IMR-90 (cell line): ENCODE results near the gene TCEA2.

Experiments
- BHLHE40 ChIP-seq: fragments of 150-350 bp; IDR thresholded peaks from 2 replicates; pipeline ENCODE4 v1.6.1; 2016; ENCODE audit warnings: mild to moderate bottlenecking, low read depth, low read length
- CEBPB ChIP-seq: IDR thresholded peaks from 2 replicates; pipeline ENCODE4 v1.6.1; 2012; ENCODE audit warnings: low read depth, low read length, improper control_type of control experiment
- MAZ ChIP-seq: IDR thresholded peaks from 2 replicates; pipeline ENCODE4 v1.6.1; 2012; ENCODE audit warnings: low read depth, mild to moderate bottlenecking, low read length, improper control_type of control experiment, moderate library complexity, borderline replicate concordance
- POLR2A ChIP-seq: IDR thresholded peaks from 2 replicates; pipeline ENCODE4 v1.6.1; 2012; ENCODE audit warnings: mild to moderate bottlenecking, low read depth, low read length
- RAD21 ChIP-seq: IDR thresholded peaks from 2 replicates; pipeline ENCODE4 v1.6.1; 2012; ENCODE audit warnings: low read length, improper control_type of control experiment
- RCOR1 ChIP-seq: IDR thresholded peaks from 2 replicates; pipeline ENCODE4 v1.6.1; 2012; ENCODE audit warnings: mild to moderate bottlenecking, low read length, improper control_type of control experiment; ENCODE audit not compliant: insufficient replicate concordance
- TF ChIP-seq, protein P1 (sequence below): conservative IDR thresholded peaks from 2 replicates; pipeline ENCODE4 v1.5.1; 2012; ENCODE audit warnings: mild to moderate bottlenecking, low read depth, low read length, improper control_type of control experiment
- TF ChIP-seq, protein P2 (sequence below): fragments of 150-350 bp; IDR thresholded peaks from 2 replicates; pipeline ENCODE4 v1.6.1; 2017; ENCODE audit warnings: mild to moderate bottlenecking, antibody characterized with exemption, low read length, low read depth

DNA sequence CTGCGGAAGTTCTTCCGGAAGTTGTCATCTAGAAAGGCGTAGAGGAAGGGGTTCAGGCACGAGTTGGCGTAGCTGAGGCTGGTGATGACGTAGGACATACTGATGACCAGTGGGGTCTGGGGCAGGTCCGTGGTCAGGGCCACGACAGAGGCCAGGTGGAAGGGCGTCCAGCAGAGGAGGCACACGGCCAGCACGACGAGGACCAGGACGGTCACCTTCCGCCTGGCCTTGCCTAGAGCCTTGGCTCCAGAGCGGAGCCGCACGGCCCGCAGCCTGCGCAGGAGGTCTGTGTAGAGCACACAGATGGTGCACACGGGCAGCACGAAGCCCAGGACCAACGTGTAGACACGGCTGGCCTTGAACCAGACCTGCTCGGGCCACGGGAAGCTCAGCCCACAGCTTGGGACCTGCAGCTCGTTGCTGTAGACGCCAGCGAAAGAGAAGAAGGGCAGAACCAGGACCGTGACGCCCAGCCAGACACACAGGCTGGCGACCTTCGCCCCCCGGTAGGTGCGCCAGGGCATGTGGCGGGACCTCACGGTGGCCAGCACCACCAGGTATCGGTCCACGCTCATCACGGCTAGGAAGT, 42.9 kb downstream of the TCEA2 start:
- TF ChIP-seq RAD21 (no peak), POLR2A (no peak), BHLHE40 (no peak), RCOR1 (no peak), MAZ (no peak), CEBPB (no peak)
- TF ChIP-seq, protein P1, sequence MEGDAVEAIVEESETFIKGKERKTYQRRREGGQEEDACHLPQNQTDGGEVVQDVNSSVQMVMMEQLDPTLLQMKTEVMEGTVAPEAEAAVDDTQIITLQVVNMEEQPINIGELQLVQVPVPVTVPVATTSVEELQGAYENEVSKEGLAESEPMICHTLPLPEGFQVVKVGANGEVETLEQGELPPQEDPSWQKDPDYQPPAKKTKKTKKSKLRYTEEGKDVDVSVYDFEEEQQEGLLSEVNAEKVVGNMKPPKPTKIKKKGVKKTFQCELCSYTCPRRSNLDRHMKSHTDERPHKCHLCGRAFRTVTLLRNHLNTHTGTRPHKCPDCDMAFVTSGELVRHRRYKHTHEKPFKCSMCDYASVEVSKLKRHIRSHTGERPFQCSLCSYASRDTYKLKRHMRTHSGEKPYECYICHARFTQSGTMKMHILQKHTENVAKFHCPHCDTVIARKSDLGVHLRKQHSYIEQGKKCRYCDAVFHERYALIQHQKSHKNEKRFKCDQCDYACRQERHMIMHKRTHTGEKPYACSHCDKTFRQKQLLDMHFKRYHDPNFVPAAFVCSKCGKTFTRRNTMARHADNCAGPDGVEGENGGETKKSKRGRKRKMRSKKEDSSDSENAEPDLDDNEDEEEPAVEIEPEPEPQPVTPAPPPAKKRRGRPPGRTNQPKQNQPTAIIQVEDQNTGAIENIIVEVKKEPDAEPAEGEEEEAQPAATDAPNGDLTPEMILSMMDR, result no peak
- TF ChIP-seq, protein P2, sequence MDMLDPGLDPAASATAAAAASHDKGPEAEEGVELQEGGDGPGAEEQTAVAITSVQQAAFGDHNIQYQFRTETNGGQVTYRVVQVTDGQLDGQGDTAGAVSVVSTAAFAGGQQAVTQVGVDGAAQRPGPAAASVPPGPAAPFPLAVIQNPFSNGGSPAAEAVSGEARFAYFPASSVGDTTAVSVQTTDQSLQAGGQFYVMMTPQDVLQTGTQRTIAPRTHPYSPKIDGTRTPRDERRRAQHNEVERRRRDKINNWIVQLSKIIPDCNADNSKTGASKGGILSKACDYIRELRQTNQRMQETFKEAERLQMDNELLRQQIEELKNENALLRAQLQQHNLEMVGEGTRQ, result no peak
